HCT116 (cell line): ENCODE results near the gene NEO1.

Experiments
- CEBPB ChIP-seq: IDR thresholded peaks from 2 replicates; pipeline ENCODE4 v1.6.1; 2012; ENCODE audit warnings: low read depth
- CTCF ChIP-seq, 3 experiments: fragments of 200-600 bp in 1 of 3; sonication (generic) in 1 of 3; IDR thresholded peaks in 2 of 3; conservative IDR thresholded peaks in 1 of 3; 2 replicates each; pipeline ENCODE4 v1.5.1; 2012 to 2017; ENCODE audit warnings: low read depth in 2 of 3, low read length in 2 of 3, antibody characterized with exemption in 1 of 3, borderline replicate concordance in 1 of 3, control low read depth in 1 of 3, mild to moderate bottlenecking in 1 of 3, mixed read lengths in 1 of 3, mixed run types in 1 of 3, moderate library complexity in 1 of 3; ENCODE audit not compliant: insufficient read depth in 1 of 3
- EZH2 ChIP-seq: fragments of 200-600 bp; sonication (generic); IDR thresholded peaks from 2 replicates; pipeline ENCODE4 v1.6.1; 2017; ENCODE audit warnings: antibody characterized with exemption, mixed run types
- FOSL1 ChIP-seq: IDR thresholded peaks from 2 replicates; pipeline ENCODE4 v1.6.1; 2012; ENCODE audit warnings: low read depth
- MAX ChIP-seq: IDR thresholded peaks from 2 replicates; pipeline ENCODE4 v1.6.1; 2012
- POLR2A ChIP-seq: IDR thresholded peaks from 2 replicates; pipeline ENCODE4 v1.7.0; 2011; ENCODE audit warnings: borderline replicate concordance; ENCODE audit not compliant: insufficient read depth, insufficient read length; ENCODE audit errors: extremely low read depth
- POLR2AphosphoS5 ChIP-seq: IDR thresholded peaks from 2 replicates; pipeline ENCODE4 v1.6.1; 2011; ENCODE audit warnings: mild to moderate bottlenecking, low read depth, low read length, moderate library complexity
- RAD21 ChIP-seq: IDR thresholded peaks from 2 replicates; pipeline ENCODE4 v1.6.1; 2012; ENCODE audit warnings: low read depth, mild to moderate bottlenecking
- SP1 ChIP-seq: IDR thresholded peaks from 2 replicates; pipeline ENCODE4 v1.6.1; 2012; ENCODE audit warnings: low read depth
- ZBTB33 ChIP-seq: IDR thresholded peaks from 2 replicates; pipeline ENCODE4 v1.6.1; 2011; ENCODE audit warnings: mild to moderate bottlenecking, low read length, moderate library complexity; ENCODE audit not compliant: insufficient replicate concordance; ENCODE audit errors: extremely low read depth

- no peak for TF ChIP-seq CTCF (IDR thresholded peaks at IDR 0.05 in 2 of 3, conservative IDR thresholded peaks at IDR 0.05 in 1 of 3; ENCODE audit: borderline replicate concordance in 1 of 3, insufficient read depth in 1 of 3, low read depth in 2 of 3, low read length in 2 of 3)
- TF ChIP-seq ZBTB33, result no peak
- TF ChIP-seq FOSL1, result no peak
- TF ChIP-seq MAX, result no peak
- TF ChIP-seq SP1, result no peak
- no peak for TF ChIP-seq CEBPB
- TF ChIP-seq POLR2A, result no peak
- TF ChIP-seq POLR2AphosphoS5, result no peak
- TF ChIP-seq RAD21, result no peak
- TF ChIP-seq EZH2, result no peak
Measured at GRCh38 chr15:73176598-73176997, 124.3 kb downstream of the NEO1 start.
